Measurements from ENCODE around the gene KCNQ1. TPM values are rescaled to one million over a fixed set of nuclear protein-coding genes. Genes with fewer than 3 reads are reported as not detected.

The KCNQ1 gene
- total and polyA plus RNA-seq, 2 donors (not counting 3 experiments of a cell fraction or from before 2014, with no cell fraction given), result 0.07 to 0.09 TPM

GRCh38 chr11:2641623-2642022 lies 196.8 kb downstream of the KCNQ1 start:
- Histone ChIP-seq H3K79me2 (ENCODE audit: control insufficient read depth, insufficient read depth, low read length) (no peaks in the 10 kb centered on the region), H3K9me3 (replicated peaks; ENCODE audit: control insufficient read depth, insufficient read depth, low read length) (peaks cover 8% of the 10 kb centered on the region), H3K36me3 (ENCODE audit: control insufficient read depth in 2 of 2, extremely low read depth in 1 of 2, insufficient read depth in 2 of 2, low read length in 2 of 2) (no peaks in the 10 kb centered on the region), H3K9me1 (replicated peaks; ENCODE audit: control insufficient read depth, extremely low read depth, insufficient read depth, low read length) (no peaks in the 10 kb centered on the region), H2AFZ (ENCODE audit: low read depth, low read length) (no peak overlapping the region), H3K4me1 (ENCODE audit: control insufficient read depth, extremely low read depth, insufficient read depth, low read length) (no peaks in the 10 kb centered on the region), H3K4me2 (ENCODE audit: insufficient read depth, low read length) (no peak overlapping the region), H3K27ac (ENCODE audit: insufficient read depth, low read depth, low read length) (no peak overlapping the region), H4K20me1 (replicated peaks; ENCODE audit: control insufficient read depth, extremely low read depth, insufficient read depth, low read length) (no peaks in the 10 kb centered on the region), H3K4me3 (replicated peaks in 1 of 3; ENCODE audit: insufficient read depth in 1 of 3, low read depth in 1 of 3, low read length in 3 of 3) (no peak overlapping the region), H3K27me3 (ENCODE audit: control insufficient read depth in 2 of 2, insufficient read depth in 2 of 2, low read length in 2 of 2) (no peaks in the 10 kb centered on the region), H3K9ac (replicated peaks; ENCODE audit: extremely low read depth, insufficient read depth, low read length) (no peak overlapping the region)
- no peak for TF ChIP-seq GATA2 (IDR thresholded peaks at IDR 0.05; ENCODE audit: insufficient read depth, insufficient read length, low read depth, low read length)
- dilution Hi-C loops (cut with MboI; ENCODE audit: extremely low pct_ligation_motif_present, low sequenced_read_pairs) (no loop called here), intact Hi-C loops (cut with micrococcal nuclease) (no loop called here)
- DNase-seq (ENCODE audit: low read depth, low spot score), result no peak
- ChIA-PET POLR2A (no interaction called here), CTCF (no interaction called here)
- BruUV-seq (replicated peaks), result no TSS peak
- FAIRE-seq, result no peak

DNA sequence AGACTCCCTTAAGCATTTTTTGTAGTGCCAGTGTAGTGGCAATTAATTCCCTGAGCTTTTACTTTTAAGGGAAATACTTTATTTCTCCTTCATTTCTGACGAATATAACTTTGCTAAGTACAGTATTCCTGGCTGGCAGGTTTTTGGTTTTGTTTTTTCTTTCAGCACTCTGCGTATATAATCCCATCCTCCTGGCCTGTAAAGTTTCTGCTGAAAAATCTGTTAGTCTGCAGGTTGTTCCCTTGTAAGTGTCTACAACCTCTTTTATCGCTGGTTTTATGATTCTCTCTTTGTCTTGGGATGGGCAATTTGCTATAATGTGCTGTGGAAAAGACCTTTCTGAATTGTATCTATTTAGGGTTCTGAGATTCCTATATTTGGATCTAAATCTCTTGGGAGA lies 198.9 kb downstream of the KCNQ1 start:
- BruUV-seq (replicated peaks), result no TSS peak
- no peak for DNase-seq (ENCODE audit: low read depth, low spot score)
- no peak overlapping the region for H2AFZ ChIP-seq (ENCODE audit: low read depth, low read length)
- H3K27me3 ChIP-seq (ENCODE audit: control insufficient read depth in 2 of 2, insufficient read depth in 2 of 2, low read length in 2 of 2), result no peaks in the 10 kb centered on the region
- H3K4me1 ChIP-seq (ENCODE audit: control insufficient read depth, extremely low read depth, insufficient read depth, low read length), result no peaks in the 10 kb centered on the region
- TF ChIP-seq POLR2A (IDR thresholded peaks at IDR 0.05; ENCODE audit: low read depth, low read length) (no peak), JUN (IDR thresholded peaks at IDR 0.05; ENCODE audit: borderline replicate concordance, insufficient read depth, insufficient read length, low read depth) (no peak), FOS (IDR thresholded peaks at IDR 0.05; ENCODE audit: borderline replicate concordance, insufficient read depth, low read length) (no peak), GATA2 (IDR thresholded peaks at IDR 0.05; ENCODE audit: insufficient read depth, insufficient read length, low read depth, low read length) (no peak), MYC (IDR thresholded peaks at IDR 0.05; ENCODE audit: low read depth, low read length) (no peak)
- TF ChIP-seq, protein P1, sequence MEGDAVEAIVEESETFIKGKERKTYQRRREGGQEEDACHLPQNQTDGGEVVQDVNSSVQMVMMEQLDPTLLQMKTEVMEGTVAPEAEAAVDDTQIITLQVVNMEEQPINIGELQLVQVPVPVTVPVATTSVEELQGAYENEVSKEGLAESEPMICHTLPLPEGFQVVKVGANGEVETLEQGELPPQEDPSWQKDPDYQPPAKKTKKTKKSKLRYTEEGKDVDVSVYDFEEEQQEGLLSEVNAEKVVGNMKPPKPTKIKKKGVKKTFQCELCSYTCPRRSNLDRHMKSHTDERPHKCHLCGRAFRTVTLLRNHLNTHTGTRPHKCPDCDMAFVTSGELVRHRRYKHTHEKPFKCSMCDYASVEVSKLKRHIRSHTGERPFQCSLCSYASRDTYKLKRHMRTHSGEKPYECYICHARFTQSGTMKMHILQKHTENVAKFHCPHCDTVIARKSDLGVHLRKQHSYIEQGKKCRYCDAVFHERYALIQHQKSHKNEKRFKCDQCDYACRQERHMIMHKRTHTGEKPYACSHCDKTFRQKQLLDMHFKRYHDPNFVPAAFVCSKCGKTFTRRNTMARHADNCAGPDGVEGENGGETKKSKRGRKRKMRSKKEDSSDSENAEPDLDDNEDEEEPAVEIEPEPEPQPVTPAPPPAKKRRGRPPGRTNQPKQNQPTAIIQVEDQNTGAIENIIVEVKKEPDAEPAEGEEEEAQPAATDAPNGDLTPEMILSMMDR (IDR thresholded peaks at IDR 0.05; ENCODE audit: extremely low read depth in 1 of 2, insufficient read depth in 1 of 2, low read depth in 1 of 2, low read length in 2 of 2), result no peak
- H3K4me3 ChIP-seq (replicated peaks in 1 of 3; ENCODE audit: insufficient read depth in 1 of 3, low read depth in 1 of 3, low read length in 3 of 3), result no peak overlapping the region
- dilution Hi-C loops (cut with MboI; ENCODE audit: extremely low pct_ligation_motif_present, low sequenced_read_pairs), result no loop called here
- intact Hi-C loops (cut with micrococcal nuclease), result no loop called here
- no peak overlapping the region for H3K27ac ChIP-seq (ENCODE audit: insufficient read depth, low read depth, low read length)
- H4K20me1 ChIP-seq (replicated peaks; ENCODE audit: control insufficient read depth, extremely low read depth, insufficient read depth, low read length), result no peaks in the 10 kb centered on the region
- CTCF ChIA-PET, result no interaction called here
- no peak overlapping the region for H3K9ac ChIP-seq (replicated peaks; ENCODE audit: extremely low read depth, insufficient read depth, low read length)
- H3K36me3 ChIP-seq (ENCODE audit: control insufficient read depth in 2 of 2, extremely low read depth in 1 of 2, insufficient read depth in 2 of 2, low read length in 2 of 2), result no peaks in the 10 kb centered on the region
- POLR2A ChIA-PET, result no interaction called here
- no peak overlapping the region for H3K4me2 ChIP-seq (ENCODE audit: insufficient read depth, low read length)
- H3K9me3 ChIP-seq (replicated peaks; ENCODE audit: control insufficient read depth, insufficient read depth, low read length), result peaks cover 8% of the 10 kb centered on the region
- no peaks in the 10 kb centered on the region for H3K79me2 ChIP-seq (ENCODE audit: control insufficient read depth, insufficient read depth, low read length)
- no peak for FAIRE-seq
- no peaks in the 10 kb centered on the region for H3K9me1 ChIP-seq (replicated peaks; ENCODE audit: control insufficient read depth, extremely low read depth, insufficient read depth, low read length)
